MM.1S (cell line): ENCODE data around the gene PTPN1.

Experiments
- DNase-seq: peaks from one replicate; pipeline ENCODE4 v3.0.0-alpha.2; 2015
- H2AFZ ChIP-seq: fragments of 300-600 bp; sonication (generic); 2 replicates; pipeline ENCODE4 v1.6.0; 2016; ENCODE audit warnings: antibody characterized with exemption, low read length
- H3F3A ChIP-seq: fragments of 300-600 bp; sonication (generic); 2 replicates; pipeline ENCODE4 v1.6.1; 2016; ENCODE audit warnings: mild to moderate bottlenecking, antibody characterized with exemption, low read length, moderate library complexity, mixed read lengths; ENCODE audit not compliant: insufficient read depth
- H3K27ac ChIP-seq: fragments of 300-600 bp; sonication (generic); 2 replicates; pipeline ENCODE4 v1.5.1; 2016; ENCODE audit warnings: mild to moderate bottlenecking, low read length
- H3K27me3 ChIP-seq: fragments of 300-600 bp; sonication (generic); replicated peaks from 2 replicates; pipeline ENCODE4 v1.6.0; 2016; ENCODE audit warnings: low read length; ENCODE audit not compliant: insufficient read depth
- H3K36me3 ChIP-seq: fragments of 300-600 bp; sonication (generic); replicated peaks from 2 replicates; pipeline ENCODE4 v1.6.1; 2016; ENCODE audit warnings: mild to moderate bottlenecking, low read length, mixed read lengths; ENCODE audit not compliant: insufficient read depth
- H3K4me1 ChIP-seq: fragments of 300-600 bp; sonication (generic); 2 replicates; pipeline ENCODE4 v1.6.1; 2016; ENCODE audit warnings: low read length, mixed read lengths
- H3K4me2 ChIP-seq: fragments of 300-600 bp; sonication (generic); 2 replicates; pipeline ENCODE4 v1.6.0; 2016; ENCODE audit warnings: low read depth, low read length
- H3K4me3 ChIP-seq: fragments of 300-600 bp; sonication (generic); 2 replicates; pipeline ENCODE4 v1.5.1; 2016; ENCODE audit warnings: low read length, mixed read lengths
- H3K79me2 ChIP-seq: fragments of 300-600 bp; sonication (generic); 2 replicates; pipeline ENCODE4 v1.6.1; 2016; ENCODE audit warnings: mixed run types, low read length, mixed read lengths
- H3K9ac ChIP-seq: fragments of 300-600 bp; sonication (generic); 2 replicates; pipeline ENCODE4 v1.6.1; 2016; ENCODE audit warnings: low read length, mixed read lengths
- H3K9me2 ChIP-seq: fragments of 300-600 bp; sonication (generic); replicated peaks from 2 replicates; pipeline ENCODE4 v1.6.1; 2016; ENCODE audit warnings: mild to moderate bottlenecking, low read length, mixed read lengths; ENCODE audit not compliant: insufficient read depth
- H3K9me3 ChIP-seq: fragments of 300-600 bp; sonication (generic); replicated peaks from 2 replicates; pipeline ENCODE4 v1.6.1; 2016; ENCODE audit warnings: mild to moderate bottlenecking, low read length, mixed read lengths; ENCODE audit not compliant: insufficient read depth
- H4K20me1 ChIP-seq: fragments of 300-600 bp; sonication (generic); 2 replicates; pipeline ENCODE4 v1.6.1; 2016; ENCODE audit warnings: mild to moderate bottlenecking, low read length, moderate library complexity, mixed read lengths; ENCODE audit not compliant: insufficient read depth
- EZH2 ChIP-seq: fragments of 300-600 bp; sonication (generic); optimal IDR thresholded peaks from 2 replicates; pipeline ENCODE3; 2017; ENCODE audit warnings: low read depth, mild to moderate bottlenecking, antibody characterized with exemption, low read length, mixed read lengths
- EZH2phosphoT487 ChIP-seq: fragments of 300-600 bp; sonication (generic); IDR thresholded peaks from 2 replicates; pipeline ENCODE4 v1.6.1; 2018; ENCODE audit warnings: antibody characterized with exemption, low read length
- TF ChIP-seq, protein P1 (sequence below): fragments of 300-600 bp; sonication (generic); IDR thresholded peaks from 2 replicates; pipeline ENCODE4 v1.5.1; 2016; ENCODE audit warnings: antibody characterized with exemption, low read length, mixed read lengths

Gene PTPN1

DNA sequence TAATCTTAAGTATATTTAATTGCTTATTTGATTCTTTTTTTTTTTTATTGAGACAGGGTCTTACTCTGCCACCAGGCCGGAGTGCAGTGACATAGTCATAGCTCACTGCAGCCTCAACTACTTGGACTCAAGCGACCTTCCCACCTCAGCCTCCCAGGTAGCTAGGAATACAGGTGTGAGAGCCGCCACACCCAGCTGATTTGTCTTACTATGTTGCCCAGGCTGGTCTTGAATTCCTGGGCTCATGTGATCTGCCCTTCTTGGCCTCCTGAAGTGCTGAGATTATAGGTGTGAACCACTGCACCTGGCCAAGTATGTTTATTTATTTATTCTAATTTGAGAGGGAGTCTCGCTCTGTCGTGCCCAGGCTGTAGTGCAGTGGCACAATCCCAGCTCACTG is 38.2 kb downstream of the PTPN1 start:
- Histone ChIP-seq H3K4me2 (no peak overlapping the region), H3K9ac (no peak overlapping the region), H3K79me2 (peaks cover 32% of the 10 kb centered on the region), H4K20me1 (no peaks in the 10 kb centered on the region), H3K9me2 (no peaks in the 10 kb centered on the region), H3K4me3 (no peak overlapping the region), H2AFZ (no peak overlapping the region), H3K36me3 (no peaks in the 10 kb centered on the region), H3K27me3 (no peaks in the 10 kb centered on the region), H3F3A (no peaks in the 10 kb centered on the region), H3K9me3 (no peaks in the 10 kb centered on the region), H3K27ac (no peak overlapping the region), H3K4me1 (0 out of 2 replicates have a peak, but pooled peaks cover 4% of the 10 kb centered on the region)
- TF ChIP-seq EZH2phosphoT487 (no peak), EZH2 (no peak)
- TF ChIP-seq, protein P1, sequence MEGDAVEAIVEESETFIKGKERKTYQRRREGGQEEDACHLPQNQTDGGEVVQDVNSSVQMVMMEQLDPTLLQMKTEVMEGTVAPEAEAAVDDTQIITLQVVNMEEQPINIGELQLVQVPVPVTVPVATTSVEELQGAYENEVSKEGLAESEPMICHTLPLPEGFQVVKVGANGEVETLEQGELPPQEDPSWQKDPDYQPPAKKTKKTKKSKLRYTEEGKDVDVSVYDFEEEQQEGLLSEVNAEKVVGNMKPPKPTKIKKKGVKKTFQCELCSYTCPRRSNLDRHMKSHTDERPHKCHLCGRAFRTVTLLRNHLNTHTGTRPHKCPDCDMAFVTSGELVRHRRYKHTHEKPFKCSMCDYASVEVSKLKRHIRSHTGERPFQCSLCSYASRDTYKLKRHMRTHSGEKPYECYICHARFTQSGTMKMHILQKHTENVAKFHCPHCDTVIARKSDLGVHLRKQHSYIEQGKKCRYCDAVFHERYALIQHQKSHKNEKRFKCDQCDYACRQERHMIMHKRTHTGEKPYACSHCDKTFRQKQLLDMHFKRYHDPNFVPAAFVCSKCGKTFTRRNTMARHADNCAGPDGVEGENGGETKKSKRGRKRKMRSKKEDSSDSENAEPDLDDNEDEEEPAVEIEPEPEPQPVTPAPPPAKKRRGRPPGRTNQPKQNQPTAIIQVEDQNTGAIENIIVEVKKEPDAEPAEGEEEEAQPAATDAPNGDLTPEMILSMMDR = no peak
- DNase-seq = no peak

DNA sequence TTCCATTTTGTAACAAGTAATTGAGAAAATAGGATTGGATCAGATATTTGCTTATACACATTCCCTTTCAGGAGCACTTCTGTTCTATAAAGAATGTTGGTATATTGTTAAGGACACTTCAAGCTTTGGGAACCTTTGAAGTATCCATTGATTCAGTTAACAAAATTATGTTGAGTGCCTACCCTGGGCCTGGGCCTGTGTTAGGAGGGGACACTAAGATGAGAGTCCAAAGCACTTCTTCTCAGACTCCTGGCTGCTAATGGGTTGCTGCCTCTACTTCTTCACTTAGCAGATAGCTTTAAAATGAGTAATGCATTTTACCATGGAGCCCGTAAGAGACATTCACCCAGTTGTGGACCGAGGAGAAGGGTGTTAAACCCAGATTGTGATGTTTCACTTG is 40.3 kb downstream of the PTPN1 start:
- no peak overlapping the region for H3K4me2 ChIP-seq
- no peaks in the 10 kb centered on the region for H3K27me3 ChIP-seq
- H3K79me2 ChIP-seq = peaks cover 16% of the 10 kb centered on the region; the same call in 1 of the 2 replicates
- no peak overlapping the region for H3K27ac ChIP-seq
- no peak overlapping the region for H3K4me3 ChIP-seq
- H3K9me2 ChIP-seq = no peaks in the 10 kb centered on the region
- no peaks in the 10 kb centered on the region for H3K9me3 ChIP-seq
- H2AFZ ChIP-seq = no peak overlapping the region
- no peaks in the 10 kb centered on the region for H3F3A ChIP-seq
- H4K20me1 ChIP-seq = no peaks in the 10 kb centered on the region
- H3K9ac ChIP-seq = no peak overlapping the region
- no peak for DNase-seq
- no peaks in the 10 kb centered on the region for H3K36me3 ChIP-seq
- H3K4me1 ChIP-seq = 0 out of 2 replicates have a peak, but pooled peaks cover 4% of the 10 kb centered on the region
- TF ChIP-seq, protein P1 = no peak
- TF ChIP-seq EZH2phosphoT487 (no peak), EZH2 (no peak)

DNA sequence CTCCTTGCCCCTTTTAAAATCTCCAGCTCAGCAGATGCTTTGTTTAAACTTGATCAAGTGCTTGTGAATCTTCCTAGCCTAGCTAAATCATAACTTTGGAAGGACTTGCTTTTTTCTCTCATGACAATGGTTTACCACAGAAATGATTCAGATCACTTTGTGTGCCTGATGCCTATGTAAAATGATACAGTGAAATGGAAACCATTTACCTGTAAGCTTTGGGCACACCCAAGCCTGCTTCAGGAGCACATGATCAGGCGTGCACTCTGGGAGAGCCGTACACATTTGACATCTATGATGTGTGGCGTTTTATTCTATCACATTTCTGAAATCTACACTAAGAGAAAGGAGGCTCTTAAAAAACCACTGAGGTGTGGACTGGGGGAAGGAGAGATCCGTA is 41.1 kb downstream of the PTPN1 start:
- no peak overlapping the region for H3K4me3 ChIP-seq
- peak; percentile 21 for DNase-seq
- no peaks in the 10 kb centered on the region for H3F3A ChIP-seq
- H3K36me3 ChIP-seq = no peaks in the 10 kb centered on the region
- H3K79me2 ChIP-seq = peaks cover 9% of the 10 kb centered on the region; the same call in 1 of the 2 replicates
- no peaks in the 10 kb centered on the region for H3K9me3 ChIP-seq
- H4K20me1 ChIP-seq = no peaks in the 10 kb centered on the region
- H2AFZ ChIP-seq = no peak overlapping the region
- H3K9ac ChIP-seq = no peak overlapping the region
- no peaks in the 10 kb centered on the region for H3K9me2 ChIP-seq
- 0 out of 2 replicates have a peak, but pooled peaks cover 4% of the 10 kb centered on the region for H3K4me1 ChIP-seq
- no peak overlapping the region for H3K27ac ChIP-seq
- no peaks in the 10 kb centered on the region for H3K27me3 ChIP-seq
- no peak overlapping the region for H3K4me2 ChIP-seq
- TF ChIP-seq, protein P1 = no peak
- TF ChIP-seq EZH2 (no peak), EZH2phosphoT487 (no peak)
